Neural progenitor cell (in vitro differentiated cells): ENCODE measurements around the gene NFKBIL1. TPM values are rescaled to one million over a fixed set of nuclear protein-coding genes. Genes with fewer than 3 reads are reported as not detected.

Experiments used
- DNase-seq: peaks from one replicate; pipeline ENCODE4 v3.0.0-alpha.2; 2016; ENCODE audit warnings: low spot score
- H2AFZ ChIP-seq: fragments of 200-600 bp; sonication (generic); replicated peaks from 2 replicates; pipeline ENCODE4 v1.6.1; 2016; ENCODE audit warnings: antibody characterized with exemption
- H3F3A ChIP-seq: fragments of 200-600 bp; sonication (generic); 2 replicates; pipeline ENCODE4 v1.6.1; 2016; ENCODE audit warnings: antibody characterized with exemption, low read depth
- H3K27ac ChIP-seq: fragments of 200-600 bp; sonication (generic); 2 replicates; pipeline ENCODE4 v1.5.1; 2016; ENCODE audit warnings: mild to moderate bottlenecking
- H3K27me3 ChIP-seq: fragments of 200-600 bp; sonication (generic); 2 replicates; pipeline ENCODE4 v1.6.1; 2016; ENCODE audit warnings: mild to moderate bottlenecking, moderate library complexity
- H3K36me3 ChIP-seq: fragments of 200-600 bp; sonication (generic); 2 replicates; pipeline ENCODE4 v1.5.1; 2016
- H3K4me1 ChIP-seq: fragments of 200-600 bp; sonication (generic); 2 replicates; pipeline ENCODE4 v1.6.1; 2016; ENCODE audit warnings: mixed run types
- H3K4me2 ChIP-seq: fragments of 200-600 bp; sonication (generic); 2 replicates; pipeline ENCODE4 v1.6.1; 2016
- H3K4me3 ChIP-seq: fragments of 200-600 bp; sonication (generic); 2 replicates; pipeline ENCODE4 v1.5.1; 2016
- H3K79me2 ChIP-seq: fragments of 200-600 bp; sonication (generic); 2 replicates; pipeline ENCODE4 v1.6.1; 2016; ENCODE audit warnings: low read depth
- H3K9ac ChIP-seq: fragments of 200-600 bp; sonication (generic); 2 replicates; pipeline ENCODE4 v1.6.1; 2016
- H3K9me3 ChIP-seq: fragments of 200-600 bp; sonication (generic); 2 replicates; pipeline ENCODE4 v1.5.1; 2016; ENCODE audit warnings: low read depth
- H4K20me1 ChIP-seq: fragments of 200-600 bp; sonication (generic); 2 replicates; pipeline ENCODE4 v1.6.1; 2016; ENCODE audit warnings: low read depth
- H3K27ac Mint-ChIP-seq: 3 replicates; pipeline ENCODE4 v1.8.0; 2021; ENCODE audit warnings: mixed read lengths
- H3K27me3 Mint-ChIP-seq: 2 replicates; pipeline ENCODE4 v1.8.0; 2022; ENCODE audit warnings: low read depth, mild to moderate bottlenecking, inconsistent platforms, moderate library complexity, mixed read lengths; ENCODE audit not compliant: insufficient read depth
- H3K36me3 Mint-ChIP-seq: 3 replicates; pipeline ENCODE4 v1.8.0; 2021; ENCODE audit warnings: mixed read lengths
- H3K4me1 Mint-ChIP-seq: 3 replicates; pipeline ENCODE4 v1.8.0; 2021; ENCODE audit warnings: mixed read lengths
- H3K4me3 Mint-ChIP-seq: 3 replicates; pipeline ENCODE4 v1.8.0; 2021; ENCODE audit warnings: mild to moderate bottlenecking, moderate library complexity, mixed read lengths
- H3K9me3 Mint-ChIP-seq: 3 replicates; pipeline ENCODE4 v1.8.0; 2020; ENCODE audit warnings: mixed read lengths
- CTCF ChIP-seq: fragments of 200-600 bp; sonication (generic); IDR thresholded peaks from 2 replicates; pipeline ENCODE4 v1.5.1; 2017; ENCODE audit warnings: antibody characterized with exemption, mild to moderate bottlenecking
- EZH2 ChIP-seq: fragments of 200-600 bp; sonication (generic); IDR thresholded peaks from 2 replicates; pipeline ENCODE4 v1.6.1; 2017; ENCODE audit warnings: antibody characterized with exemption, mild to moderate bottlenecking, moderate library complexity
- EZH2phosphoT487 ChIP-seq: fragments of 200-600 bp; sonication (generic); IDR thresholded peaks from 2 replicates; pipeline ENCODE4 v1.6.1; 2017; ENCODE audit warnings: antibody characterized with exemption
- total RNA-seq: library from RNA; depleted of rRNA; stranded (reverse); fragments of >200 nt; gene quantifications from 2 replicates; pipeline ENCODE4 v1.2.3, GENCODE V29; 2015; ENCODE audit warnings: low replicate concordance

NFKBIL1 gene
- total RNA-seq, 1 donor from 2014 or later, result 8.6 TPM

GRCh38 chr6:31578184-31579118 lies 31.0 kb downstream of the NFKBIL1 start:
- TF ChIP-seq EZH2 (no peak), EZH2phosphoT487 (no peak), CTCF (no peak)
- Histone ChIP-seq H3K79me2 (no peaks in the 10 kb centered on the region), H3K4me1 (peaks cover 11% of the 10 kb centered on the region), H3K9me3 (no peaks in the 10 kb centered on the region), H3F3A (no peaks in the 10 kb centered on the region), H3K4me2 (no peak overlapping the region), H3K4me3 (no peak overlapping the region), H2AFZ (no peak overlapping the region), H3K9ac (no peak overlapping the region), H3K27me3 (peaks cover 9% of the 10 kb centered on the region), H3K27ac (no peak overlapping the region), H3K36me3 (no peaks in the 10 kb centered on the region), H4K20me1 (no peaks in the 10 kb centered on the region)
- no peaks in the 10 kb centered on the region for H3K36me3 Mint-ChIP-seq
- DNase-seq, result no peak
- H3K4me3 Mint-ChIP-seq, result peak overlapping the region; percentile 58
- peaks cover 22% of the 10 kb centered on the region for H3K27me3 Mint-ChIP-seq
- H3K4me1 Mint-ChIP-seq, result peaks cover 15% of the 10 kb centered on the region
- H3K27ac Mint-ChIP-seq, result no peak overlapping the region
- no peaks in the 10 kb centered on the region for H3K9me3 Mint-ChIP-seq

GRCh38 chr6:31579119-31579505 lies 31.7 kb downstream of the NFKBIL1 start:
- peaks cover 20% of the 10 kb centered on the region for H3K27me3 Mint-ChIP-seq
- H3K4me3 Mint-ChIP-seq, result peak overlapping the region; percentile 42

GRCh38 chr6:31579546-31580437 lies 32.4 kb downstream of the NFKBIL1 start:
- Histone ChIP-seq H3K4me2 (peak overlapping the region; percentile 94), H3K4me3 (no peak overlapping the region), H2AFZ (no peak overlapping the region), H3K79me2 (no peaks in the 10 kb centered on the region), H3K27me3 (peaks cover 9% of the 10 kb centered on the region), H3K4me1 (peaks cover 11% of the 10 kb centered on the region), H4K20me1 (no peaks in the 10 kb centered on the region), H3K9ac (no peak overlapping the region), H3K36me3 (no peaks in the 10 kb centered on the region), H3K9me3 (no peaks in the 10 kb centered on the region), H3F3A (no peaks in the 10 kb centered on the region), H3K27ac (no peak overlapping the region)
- Mint-ChIP-seq H3K4me3 (peak overlapping the region; percentile 95), H3K9me3 (no peaks in the 10 kb centered on the region), H3K4me1 (peaks cover 15% of the 10 kb centered on the region), H3K27me3 (peaks cover 20% of the 10 kb centered on the region), H3K36me3 (no peaks in the 10 kb centered on the region), H3K27ac (no peak overlapping the region)
- TF ChIP-seq CTCF, result no peak
- no peak for TF ChIP-seq EZH2
- no peak for TF ChIP-seq EZH2phosphoT487
- no peak for DNase-seq

More at GRCh38 chr6:31579119-31579505, 31.7 kb downstream of the NFKBIL1 start:
- Histone ChIP-seq H3K4me3 (no peak overlapping the region), H3K36me3 (no peaks in the 10 kb centered on the region), H3K4me1 (peaks cover 11% of the 10 kb centered on the region), H3K4me2 (no peak overlapping the region), H3F3A (no peaks in the 10 kb centered on the region), H4K20me1 (no peaks in the 10 kb centered on the region), H2AFZ (no peak overlapping the region), H3K27me3 (peaks cover 9% of the 10 kb centered on the region), H3K27ac (no peak overlapping the region), H3K9ac (no peak overlapping the region), H3K79me2 (no peaks in the 10 kb centered on the region), H3K9me3 (no peaks in the 10 kb centered on the region)
- Mint-ChIP-seq H3K9me3 (no peaks in the 10 kb centered on the region), H3K4me1 (peaks cover 15% of the 10 kb centered on the region), H3K27ac (no peak overlapping the region), H3K36me3 (no peaks in the 10 kb centered on the region)
- no peak for TF ChIP-seq EZH2phosphoT487
- no peak for TF ChIP-seq EZH2
- no peak for TF ChIP-seq CTCF
- DNase-seq, result no peak
